Smooth muscle cell of the brain vasculature (primary cell): Measurements from ENCODE around the gene PLIN5.

Experiments used
- DNase-seq: peaks from one replicate; pipeline ENCODE4 v3.0.0-alpha.2; 2012; ENCODE audit warnings: low read depth, low spot score

The PLIN5 gene

DNA sequence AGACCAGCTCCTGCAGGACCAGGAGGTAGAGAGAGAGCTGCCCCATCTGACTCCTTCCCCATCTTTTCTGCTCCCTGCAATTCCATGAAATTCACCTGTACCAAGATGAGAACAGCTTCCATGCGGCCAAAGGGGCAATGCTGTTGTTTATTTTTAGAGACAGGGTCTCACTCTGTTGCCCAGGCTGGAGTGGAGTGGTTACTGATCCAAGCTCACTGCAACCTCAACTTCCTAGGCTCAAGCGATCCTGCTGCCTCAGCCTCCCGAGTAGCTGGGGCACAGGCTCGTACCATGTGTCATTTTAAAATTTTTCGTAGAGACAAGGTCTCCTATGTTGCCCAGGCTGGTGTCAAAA lies 13.2 kb downstream of the PLIN5 start:
- no peak for DNase-seq

DNA sequence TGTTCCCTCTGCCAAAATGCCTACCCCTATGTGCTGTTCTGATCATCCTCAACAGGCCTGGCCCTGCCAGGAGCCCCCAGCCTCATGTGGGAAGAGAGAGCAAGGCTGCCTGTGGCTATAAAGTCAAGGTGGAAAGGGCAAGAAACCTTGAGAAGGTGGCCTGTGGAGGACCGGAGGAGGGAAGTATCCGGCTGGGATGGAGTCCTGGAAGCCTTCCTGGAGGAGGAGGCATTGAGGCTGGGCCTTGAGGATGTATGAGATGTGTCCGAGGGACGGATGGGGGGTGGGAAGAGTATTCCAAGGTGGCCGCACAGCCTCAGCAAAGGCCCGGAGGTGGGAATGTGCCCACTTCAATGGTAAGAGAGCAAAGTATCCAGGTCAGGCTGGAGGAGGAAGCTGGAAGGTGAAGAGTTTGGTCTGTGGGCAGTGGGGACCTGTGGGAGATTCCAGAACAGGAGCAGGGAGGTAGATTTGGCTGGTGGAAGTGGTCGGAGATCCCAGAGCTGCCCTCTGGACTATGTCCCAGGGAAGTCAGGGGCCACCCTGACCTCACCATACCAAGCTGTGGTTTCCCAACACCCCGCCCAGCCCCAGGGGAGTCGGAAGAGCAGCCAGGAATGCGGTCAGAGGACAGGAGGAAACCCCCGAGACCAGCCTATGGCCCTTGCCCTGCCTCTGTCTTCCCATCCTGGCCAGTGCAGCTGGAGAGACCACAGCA lies 13.7 kb downstream of the PLIN5 start:
- DNase-seq = no peak

DNA sequence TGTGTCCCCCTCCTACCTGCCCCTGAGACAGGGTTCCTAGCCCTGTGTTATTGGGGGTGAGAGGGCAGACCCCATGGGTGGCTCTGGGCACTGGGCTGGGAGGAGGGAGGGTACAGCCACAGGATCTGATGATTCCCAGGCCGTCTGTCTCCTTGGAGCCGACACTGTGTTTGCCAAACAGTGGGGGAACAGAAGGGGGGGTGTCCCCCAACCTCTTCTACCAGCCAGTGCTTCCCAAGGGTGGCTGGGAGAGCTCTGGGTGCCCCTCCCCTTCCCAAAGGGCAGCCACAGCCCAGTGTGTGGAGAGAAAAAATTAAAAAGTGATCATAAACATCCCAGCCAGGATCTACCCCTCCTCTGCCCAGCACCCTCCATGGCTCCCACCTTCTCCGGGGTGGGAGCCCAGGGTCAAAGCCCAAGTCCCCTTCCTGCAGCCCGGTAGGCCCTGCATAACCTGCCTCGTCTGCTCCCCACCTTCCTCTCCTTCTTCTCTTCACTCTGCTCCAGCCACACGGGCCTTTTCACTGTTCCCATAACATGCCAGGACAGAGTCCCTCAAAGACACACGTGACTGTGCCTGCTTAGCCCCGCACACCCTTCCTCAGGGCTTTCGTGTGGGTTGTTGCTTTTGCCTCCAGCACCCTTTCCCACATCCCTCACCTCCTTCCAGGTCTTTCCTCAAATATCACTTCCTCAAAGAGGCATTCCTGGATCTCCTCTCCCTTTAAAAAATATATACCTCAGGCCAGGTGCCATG lies 15.3 kb downstream of the PLIN5 start:
- no peak for DNase-seq

DNA sequence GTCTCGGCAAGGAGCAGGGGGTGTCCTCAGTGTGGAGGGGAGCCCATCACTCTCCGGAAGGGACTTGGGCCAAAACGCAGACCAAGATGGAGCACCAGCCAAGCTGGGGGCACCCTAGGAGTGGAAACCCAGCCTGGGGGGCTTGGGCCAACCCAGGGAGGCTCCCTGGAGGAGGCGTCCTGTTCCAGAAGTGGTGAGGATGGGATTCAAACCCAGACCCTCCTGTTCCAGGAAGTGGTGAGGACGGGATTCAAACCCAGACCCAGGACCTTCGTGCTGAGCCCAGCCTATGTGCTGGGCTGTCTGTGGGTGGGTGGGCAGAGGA lies 15.9 kb downstream of the PLIN5 start:
- no peak for DNase-seq

DNA sequence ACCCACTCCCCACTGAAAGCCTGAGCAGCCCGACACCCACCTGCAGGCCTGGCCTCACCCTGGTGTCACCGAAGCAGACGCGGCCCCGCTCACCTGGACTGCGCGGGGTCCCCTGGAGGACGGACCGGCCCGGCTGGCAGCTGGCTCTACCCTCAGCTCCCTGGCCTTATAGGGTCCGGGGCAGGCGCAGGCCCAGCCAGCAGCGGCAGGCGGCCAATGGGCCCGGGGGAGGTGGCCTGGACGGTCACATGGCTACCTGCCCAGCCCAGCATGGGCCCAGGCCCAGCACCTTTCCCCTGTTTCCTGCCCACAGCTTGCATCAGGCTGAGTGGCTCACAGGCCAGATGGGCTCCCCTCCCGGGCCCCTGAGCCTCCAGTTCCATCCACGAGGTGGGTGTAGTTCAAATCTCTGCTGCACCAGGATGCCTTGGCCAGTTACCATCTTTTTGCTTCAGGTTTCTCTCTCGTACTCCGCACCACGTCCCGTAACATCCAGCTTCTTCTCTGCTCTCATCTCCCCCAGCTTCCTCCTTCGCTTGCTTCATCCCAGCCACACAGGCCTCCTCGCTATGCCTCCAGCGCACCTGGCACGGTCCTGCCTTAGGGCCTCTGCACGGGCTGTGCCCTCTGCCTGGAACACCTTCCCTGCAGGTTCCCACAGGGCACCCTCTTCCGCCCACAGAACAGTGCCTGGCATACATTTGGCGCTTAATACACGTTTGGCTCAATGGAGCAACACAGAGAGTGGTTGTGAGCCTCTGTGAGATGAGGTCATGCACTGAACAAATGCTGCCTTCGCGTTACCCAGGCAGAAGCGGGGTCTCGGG lies 16.5 kb downstream of the PLIN5 start, which contains the start of gene PLIN4:
Gene PLIN4, minus strand, starts transcription at position 142 of the 827 bp plus-strand sequence. CDS start 214 bp downstream, outside the sequence.
- DNase-seq = no peak

DNA sequence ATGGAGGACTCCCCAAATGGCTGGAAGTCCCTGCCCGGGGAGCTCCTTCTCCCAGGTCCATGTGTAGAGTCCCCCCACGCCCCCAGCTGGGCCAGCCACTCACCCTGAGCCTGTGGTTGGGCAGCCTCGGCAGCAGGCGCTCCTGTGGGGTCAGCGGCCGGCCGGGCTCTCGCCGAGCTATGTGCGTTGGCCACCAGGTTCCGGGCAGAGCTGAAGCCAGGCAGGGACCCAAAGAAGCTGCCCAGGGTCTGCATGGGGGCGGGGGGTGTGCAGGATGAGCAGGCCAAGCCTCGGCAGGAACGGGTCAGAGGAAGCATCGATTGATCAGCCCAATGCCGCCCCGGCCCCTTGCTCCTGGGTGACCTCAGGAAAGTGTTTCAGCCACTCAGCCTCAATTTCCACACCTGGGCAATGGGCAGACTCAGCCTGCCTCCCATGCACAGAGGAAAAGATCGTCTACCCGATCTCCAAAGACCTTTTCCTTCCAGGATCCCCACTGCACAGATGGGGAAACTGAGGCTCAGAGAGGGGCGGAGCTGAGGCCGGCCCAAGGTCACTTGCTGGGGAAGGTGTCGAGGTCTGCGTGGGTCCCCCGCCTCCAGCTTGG lies 17.5 kb downstream of the PLIN5 start:
- DNase-seq = no peak

DNA sequence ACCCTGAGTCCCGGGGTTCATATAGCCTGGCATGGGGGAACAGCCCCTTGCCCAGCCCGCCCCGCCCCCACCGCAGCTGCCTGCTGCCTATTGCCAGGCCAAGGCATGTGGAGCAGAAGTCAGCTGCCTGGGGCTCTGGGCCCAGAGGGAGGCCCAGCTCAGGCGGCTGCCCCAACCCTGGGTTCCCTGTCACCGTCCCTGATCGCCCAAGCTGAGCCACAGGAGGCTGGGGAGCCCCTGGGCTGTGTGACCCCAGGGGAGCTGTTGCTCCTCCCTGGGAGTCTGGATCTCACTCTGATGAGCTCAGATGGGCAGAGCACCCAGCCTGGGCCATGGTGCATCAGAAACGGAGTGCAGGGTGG lies 18.1 kb downstream of the PLIN5 start:
- DNase-seq = no peak

DNA sequence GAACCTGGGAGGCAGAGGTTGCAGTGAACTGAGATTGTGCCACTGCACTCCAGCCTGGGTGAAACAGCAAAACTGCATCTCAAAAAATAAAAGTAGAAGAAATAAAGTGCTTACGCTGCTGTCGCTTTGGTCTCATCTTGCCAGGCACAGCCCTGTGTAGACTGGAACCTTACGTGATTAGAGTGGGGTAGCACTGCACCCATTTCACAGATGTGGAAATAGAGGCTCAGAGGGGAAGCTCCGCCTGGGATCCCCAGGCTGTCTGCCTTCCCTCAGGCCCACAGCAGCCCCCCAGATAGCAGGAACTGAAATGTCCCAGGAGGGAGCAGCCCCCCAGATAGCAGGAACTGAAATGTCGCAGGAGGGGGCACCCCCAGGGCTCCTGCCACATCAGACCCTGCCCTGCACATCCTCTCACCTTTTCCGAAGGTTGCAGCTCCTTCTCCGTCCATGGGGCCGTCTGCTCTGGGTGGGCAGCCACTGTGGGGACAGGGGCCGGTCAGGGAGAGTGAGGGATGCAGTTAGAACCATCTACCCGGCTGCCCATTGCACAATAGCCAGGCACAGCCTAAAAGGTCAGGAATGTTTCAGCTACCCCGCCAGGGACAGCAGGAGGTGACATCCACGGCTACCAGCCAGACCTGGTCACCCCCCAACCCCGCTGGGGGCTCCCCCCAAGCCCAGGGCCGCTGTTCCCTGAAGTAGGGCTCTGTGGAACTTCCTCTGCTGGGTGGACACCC lies 18.7 kb downstream of the PLIN5 start:
- no peak for DNase-seq

DNA sequence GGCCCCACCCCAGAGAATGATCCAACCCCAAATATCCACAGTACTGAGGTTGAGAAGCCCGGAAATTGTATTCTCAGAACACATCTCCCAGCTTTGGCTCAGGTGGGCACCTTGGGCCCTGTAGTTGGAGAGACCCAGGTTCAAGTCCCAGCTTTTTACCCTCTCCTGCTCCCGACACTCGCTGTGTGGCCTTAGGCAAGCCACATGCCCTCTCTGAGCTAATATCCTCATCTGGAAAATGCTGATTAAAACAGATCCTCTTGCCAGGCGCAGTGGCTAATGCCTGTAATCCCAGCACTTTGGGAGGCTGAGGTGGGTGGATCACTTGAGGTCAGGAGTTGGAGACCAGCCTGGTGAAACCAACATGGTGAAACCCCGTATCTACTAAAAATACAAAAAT lies 19.3 kb downstream of the PLIN5 start:
- DNase-seq = no peak

DNA sequence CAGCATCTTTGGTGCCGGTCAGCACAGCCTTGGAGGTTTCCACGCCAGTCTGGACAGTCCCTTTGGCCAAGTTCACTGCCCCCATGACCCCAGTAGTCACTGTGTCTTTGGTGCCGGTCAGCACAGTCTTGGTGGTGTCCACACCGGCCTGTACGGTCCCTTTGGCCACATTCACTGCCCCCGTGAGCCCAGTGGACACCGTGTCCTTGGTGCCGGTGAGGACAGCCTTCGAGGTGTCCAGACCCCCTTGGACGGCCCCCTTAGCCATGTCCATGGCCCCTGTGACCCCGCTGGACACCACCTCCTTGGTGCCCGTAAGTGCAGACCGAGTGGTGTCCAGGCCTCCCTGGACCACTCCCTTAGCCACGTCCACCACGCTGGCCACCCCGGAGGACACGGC lies 21.8 kb downstream of the PLIN5 start:
- no peak for DNase-seq

DNA sequence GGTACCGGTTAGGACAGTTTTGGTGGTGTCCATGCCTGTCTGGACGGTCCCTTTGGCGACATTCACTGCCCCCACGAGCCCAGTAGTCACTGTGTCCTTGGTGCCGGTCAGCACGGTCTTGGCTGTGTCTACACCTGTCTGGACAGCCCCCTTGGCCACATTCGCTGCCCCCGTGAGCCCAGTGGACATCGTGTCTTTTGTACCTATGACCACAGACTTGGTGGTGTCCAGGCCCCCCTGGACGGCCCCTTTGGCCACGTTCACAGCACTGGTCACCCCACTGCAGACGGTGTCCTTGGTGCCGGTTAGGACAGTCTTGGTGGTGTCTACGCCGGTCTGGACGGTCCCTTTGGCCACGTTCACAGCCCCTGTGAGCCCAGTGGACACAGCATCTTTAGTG lies 23.0 kb downstream of the PLIN5 start:
- no peak for DNase-seq

DNA sequence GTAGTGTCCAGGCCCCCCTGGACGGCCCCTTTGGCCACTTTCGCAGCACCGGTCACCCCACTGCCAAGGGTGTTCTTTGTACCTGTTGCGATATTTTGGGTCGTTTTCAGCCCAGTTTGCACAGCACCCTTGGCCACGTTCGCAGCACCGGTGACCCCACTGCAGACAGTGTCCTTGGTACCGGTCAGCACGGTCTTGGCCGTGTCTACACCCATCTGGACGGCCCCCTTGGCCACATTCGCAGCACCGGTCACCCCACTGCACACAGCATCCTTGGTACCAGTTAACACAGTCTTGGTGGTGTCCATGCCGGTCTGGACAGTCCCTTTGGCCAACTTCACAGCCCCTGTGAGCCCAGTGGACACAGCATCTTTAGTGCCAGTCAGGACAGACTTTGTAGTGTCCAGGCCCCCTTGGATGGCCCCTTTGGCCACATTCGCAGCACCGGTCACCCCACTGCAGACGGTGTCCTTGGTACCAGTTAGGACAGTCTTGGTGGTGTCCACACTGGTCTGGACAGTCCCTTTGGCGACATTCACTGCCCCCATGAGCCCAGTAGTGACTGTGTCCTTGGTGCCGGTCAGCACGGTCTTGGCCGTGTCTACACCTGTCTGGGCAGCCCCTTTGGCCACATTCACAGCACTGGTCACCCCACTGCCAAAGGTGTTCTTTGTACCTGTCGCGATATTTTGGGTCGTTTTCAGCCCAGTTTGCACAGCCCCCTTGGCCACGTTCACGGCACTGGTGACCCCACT lies 23.5 kb downstream of the PLIN5 start:
- DNase-seq = no peak

DNA sequence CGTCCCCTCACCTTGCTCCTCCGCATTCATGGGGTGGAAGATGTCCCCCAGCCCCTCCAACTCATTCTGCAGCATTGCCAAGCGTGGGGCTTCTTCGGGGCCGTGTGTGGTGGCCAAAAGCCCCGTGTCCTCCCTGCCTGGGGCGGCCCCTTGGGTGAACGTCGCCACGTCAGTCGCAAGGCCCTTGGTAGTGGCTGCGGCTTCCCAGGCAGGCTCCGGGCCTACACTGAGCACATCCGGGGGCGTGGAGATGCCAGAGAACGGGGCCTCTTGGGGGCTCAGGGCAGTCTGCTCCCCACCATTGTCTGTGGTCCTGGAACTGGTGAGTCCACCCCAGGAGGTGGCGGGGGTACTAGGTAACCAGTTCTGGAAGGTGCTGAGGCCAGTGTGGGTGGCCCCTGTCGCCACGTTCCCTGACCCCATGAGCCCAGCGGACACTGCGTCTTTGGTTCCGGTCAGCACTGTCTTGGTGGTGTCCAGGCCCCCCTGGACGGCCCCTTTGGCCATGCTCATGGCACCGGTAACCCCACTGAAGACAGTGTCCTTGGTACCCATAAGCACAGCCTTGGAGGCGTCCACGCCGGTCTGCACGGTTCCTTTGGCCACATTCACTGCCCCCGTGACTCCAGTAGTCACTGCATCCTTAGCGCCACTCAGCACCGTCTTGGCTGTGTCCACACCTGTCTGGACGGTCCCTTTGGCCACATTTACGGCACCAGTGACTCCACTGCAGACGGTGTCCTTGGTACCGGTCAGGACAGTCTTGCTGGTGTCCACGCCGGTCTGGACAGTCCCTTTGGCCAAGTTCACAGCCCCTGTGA lies 24.4 kb downstream of the PLIN5 start:
- DNase-seq = no peak

DNA sequence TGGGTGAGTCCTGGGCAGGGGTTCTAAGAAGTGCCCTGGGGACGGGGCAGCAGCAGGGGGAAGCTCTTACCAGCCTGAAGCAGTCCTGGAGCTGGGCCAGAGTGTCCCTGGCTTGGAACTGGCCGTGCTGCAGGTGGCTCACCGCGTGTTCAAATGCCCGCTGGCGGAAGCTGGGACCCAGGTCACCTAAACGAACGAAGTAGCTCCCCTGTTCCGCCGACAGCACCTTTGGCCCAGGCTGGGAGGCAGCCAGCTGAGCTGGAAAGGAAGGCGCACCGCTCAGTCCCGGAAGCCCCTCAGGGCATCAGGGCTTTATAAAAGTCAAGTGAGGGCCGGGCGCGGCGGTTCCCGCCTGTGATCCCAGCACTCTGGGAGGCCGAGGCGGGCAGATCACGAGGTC lies 26.3 kb downstream of the PLIN5 start:
- DNase-seq = no peak

DNA sequence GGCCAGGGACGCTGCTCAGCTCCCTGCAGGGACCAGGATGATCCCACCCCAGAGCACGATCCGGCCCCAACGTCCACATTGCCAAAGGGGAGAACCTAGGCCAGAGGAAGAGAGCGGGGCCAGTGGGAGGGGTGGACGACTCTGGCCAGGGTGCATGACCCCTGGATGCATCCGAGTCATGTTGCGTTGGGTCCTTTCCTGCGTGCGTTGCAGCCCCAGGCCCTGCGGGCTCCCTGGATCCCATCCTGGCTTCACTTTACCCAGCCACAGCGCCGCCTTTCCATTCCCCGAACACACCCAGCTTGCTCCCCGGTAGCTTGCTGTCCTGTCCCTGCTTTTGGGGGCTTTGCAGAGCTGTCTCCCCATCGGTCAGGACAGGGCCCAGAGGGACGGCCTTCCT lies 27.2 kb downstream of the PLIN5 start:
- no peak for DNase-seq

DNA sequence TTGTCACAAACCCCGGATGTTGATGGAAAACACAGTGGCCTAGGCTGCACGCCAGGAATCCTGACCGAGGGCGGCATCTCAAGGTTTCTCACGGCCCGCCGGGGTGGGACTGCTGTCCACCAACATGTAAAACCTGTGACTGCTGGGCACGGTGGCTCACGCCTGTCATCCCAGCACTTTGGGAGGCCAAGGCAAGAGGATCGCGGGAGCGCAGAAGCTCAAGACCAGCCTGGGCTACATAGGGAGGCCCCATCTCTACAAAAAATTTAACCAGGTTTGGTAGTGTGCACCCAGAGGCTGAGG lies 27.9 kb downstream of the PLIN5 start:
- DNase-seq = no peak

DNA sequence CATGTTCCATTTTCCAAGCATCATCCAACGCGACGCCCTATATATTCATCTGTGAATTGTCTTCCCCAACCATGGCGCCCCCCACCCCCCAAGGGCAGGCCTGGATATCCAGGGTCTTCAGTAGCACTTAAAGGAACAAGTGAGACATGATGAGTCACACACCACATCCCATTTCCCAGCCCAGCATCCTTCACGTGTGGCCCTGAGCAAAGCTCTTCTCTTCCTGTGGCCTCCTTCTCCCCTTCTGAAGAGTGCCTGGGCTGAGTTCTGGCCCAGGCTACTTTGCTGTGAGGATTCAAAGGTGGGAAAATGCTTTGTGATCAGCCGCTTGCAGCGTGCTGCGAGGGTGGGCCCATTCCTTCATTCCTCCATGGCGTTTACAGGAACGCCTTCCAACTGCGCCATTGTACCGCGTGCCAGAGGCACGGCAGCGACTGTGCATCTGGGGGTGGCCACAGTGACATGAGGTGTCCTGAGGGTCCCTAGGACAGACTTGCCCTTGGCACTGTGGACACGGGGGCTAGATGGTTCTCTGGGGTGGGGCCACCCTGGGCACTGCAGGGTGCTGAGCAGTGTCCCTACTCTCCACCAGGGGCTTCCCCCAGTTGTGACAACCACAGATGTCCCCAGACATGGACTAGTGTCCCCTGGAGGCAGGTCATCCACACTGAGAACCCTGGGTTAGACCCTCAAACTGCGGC lies 28.4 kb downstream of the PLIN5 start:
- no peak for DNase-seq

DNA sequence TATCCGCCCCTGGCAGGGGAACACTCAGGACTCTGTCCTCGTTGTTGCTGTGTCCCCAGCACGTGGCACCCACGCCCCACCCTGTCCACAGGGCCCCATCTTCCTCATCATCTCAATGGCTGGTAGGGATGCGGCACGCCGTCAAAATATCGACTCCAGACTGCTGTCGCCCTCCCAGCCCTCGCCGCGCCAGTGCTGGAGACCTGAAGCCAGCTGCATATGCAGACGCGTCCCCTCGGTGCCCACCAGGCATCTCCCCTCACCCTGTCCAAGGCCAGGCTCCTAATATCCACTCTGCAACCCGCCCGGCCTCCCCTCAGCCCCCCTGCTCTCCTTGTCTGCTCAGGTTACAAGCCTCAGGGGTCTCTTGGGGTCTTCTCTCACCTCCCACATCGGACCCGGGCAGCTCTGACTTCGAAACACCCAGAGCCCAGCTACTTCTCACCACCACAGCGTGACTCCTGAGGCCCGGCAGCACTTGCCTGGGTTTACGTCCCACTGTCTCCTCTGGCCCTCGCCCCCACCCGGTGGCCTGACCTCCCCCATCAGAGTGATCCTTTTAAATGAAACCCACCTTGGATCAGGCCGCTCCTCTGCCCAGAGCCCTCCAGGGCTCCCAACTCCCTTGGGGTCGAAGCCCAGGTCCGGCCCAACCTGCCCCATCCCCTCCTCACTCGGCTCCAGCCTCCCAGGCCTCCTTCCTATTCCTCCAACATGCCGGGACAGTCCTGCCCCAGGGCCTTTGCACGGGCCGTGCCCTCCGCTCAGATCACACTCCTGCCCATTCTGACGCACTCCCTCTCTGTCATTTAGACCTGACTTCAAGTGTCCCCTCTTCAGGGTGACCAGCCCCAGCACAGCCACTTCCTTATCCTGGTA lies 29.2 kb downstream of the PLIN5 start:
- DNase-seq = no peak
